Cardiac fibroblast (primary cell): ENCODE data around the gene PMF1.

Experiments used
- DNase-seq, 2 donors: peaks; one replicate each; pipeline versions ENCODE4 v3.0.0 to v3.0.0-alpha.2; 2010; ENCODE audit warnings: low read depth in 2 of 2
- H3K4me3 ChIP-seq, 2 donors: replicated peaks in 1 of 2; 1 replicate in 1 of 2; 2 replicates in 1 of 2; pipeline ENCODE4 v1.5.1; 2011; ENCODE audit warnings: low read depth in 2 of 2, low read length in 2 of 2, mild to moderate bottlenecking in 2 of 2, moderate library complexity in 1 of 2
- TF ChIP-seq, protein P1 (sequence below): IDR thresholded peaks from one replicate; pipeline ENCODE4 v1.5.1; 2011; ENCODE audit warnings: low read depth, mild to moderate bottlenecking, low read length, inconsistent platforms

Gene PMF1

DNA sequence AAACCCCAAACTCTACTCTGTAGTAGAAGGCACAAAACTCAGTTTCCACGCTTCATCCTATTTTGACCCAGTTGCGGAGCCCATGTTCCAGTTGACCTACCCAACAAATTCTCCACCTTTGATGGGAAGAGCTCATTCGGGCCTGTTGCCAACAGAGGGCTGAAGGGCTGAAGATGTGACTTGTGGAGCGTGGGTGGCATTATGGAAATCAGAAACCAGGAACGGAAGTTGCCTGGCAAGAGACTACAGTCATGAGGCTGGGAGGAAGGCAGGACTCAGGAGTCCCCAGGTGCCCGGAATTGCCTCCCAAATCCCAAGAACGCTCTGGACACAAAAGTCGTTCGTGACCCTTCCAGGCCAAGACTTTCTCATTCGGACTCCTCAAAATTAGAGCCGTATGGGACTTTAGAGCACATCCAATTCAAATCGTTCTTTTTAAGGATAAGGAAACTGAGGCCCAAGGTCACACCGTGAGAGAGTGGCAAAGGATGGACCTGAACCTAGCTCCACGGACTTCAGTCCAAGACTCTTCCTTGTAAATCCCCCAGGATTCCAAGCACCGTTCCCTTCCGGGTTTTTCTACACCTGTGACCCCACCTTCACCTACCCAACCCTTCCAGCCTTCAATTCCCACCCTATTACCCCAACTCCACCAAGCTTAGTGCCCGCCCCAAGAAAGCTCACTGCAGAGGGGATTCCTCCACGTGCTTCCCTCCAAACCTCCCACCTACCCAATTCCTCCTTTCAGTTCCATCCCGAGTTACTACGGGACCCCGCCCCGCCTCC lies 69.1 kb downstream of the PMF1 start:
- TF ChIP-seq, protein P1, sequence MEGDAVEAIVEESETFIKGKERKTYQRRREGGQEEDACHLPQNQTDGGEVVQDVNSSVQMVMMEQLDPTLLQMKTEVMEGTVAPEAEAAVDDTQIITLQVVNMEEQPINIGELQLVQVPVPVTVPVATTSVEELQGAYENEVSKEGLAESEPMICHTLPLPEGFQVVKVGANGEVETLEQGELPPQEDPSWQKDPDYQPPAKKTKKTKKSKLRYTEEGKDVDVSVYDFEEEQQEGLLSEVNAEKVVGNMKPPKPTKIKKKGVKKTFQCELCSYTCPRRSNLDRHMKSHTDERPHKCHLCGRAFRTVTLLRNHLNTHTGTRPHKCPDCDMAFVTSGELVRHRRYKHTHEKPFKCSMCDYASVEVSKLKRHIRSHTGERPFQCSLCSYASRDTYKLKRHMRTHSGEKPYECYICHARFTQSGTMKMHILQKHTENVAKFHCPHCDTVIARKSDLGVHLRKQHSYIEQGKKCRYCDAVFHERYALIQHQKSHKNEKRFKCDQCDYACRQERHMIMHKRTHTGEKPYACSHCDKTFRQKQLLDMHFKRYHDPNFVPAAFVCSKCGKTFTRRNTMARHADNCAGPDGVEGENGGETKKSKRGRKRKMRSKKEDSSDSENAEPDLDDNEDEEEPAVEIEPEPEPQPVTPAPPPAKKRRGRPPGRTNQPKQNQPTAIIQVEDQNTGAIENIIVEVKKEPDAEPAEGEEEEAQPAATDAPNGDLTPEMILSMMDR: no peak
- peak; percentile 25 to 28 for DNase-seq
- H3K4me3 ChIP-seq: peak overlapping the region; percentile 87 to 90

DNA sequence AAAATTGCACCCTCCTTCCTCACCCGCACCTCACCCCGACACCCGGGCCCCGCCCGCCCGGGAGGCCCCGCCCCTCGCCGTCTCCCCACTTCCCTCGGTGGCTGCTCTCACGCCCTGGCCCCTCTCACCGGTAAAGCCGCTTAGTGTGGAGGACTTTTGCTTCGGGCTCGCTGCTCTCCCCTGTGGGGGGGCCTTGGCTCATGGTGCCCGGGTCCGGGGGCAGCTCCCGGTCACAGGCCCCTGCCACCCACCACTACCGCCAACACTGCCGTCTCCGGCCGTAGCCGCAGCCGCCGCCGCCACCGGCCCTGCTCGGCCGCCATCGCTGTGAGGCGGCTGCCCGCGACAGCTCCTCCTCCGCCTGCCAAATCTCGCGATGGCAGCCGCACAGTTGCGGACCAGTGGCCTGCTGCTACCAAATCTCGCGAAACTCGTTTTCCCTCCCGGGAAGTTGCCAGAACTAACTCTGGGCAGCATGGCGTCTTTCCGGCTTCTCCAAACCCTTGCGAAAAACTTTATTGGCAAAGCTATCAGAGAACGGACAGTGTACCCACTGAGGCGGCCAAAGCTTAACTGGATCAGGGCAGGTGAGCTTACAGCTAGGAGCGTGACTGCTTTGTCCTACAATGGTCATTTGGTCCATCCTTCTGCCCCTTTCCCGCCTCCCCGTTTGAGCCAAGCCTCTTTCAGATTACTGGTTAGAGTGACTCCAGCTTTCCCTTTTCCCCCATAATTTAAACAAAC lies 69.8 kb downstream of the PMF1 start, which contains the start of gene SMG5:
SMG5 (minus strand) TSS at position 347 of the 744 bp plus-strand sequence; CDS start at position 202, 145 bp downstream.
- peak; percentile 99 for DNase-seq
- TF ChIP-seq, protein P1: no peak
- H3K4me3 ChIP-seq: peak within 1 kb of the TSS; percentile 87 to 90

DNA sequence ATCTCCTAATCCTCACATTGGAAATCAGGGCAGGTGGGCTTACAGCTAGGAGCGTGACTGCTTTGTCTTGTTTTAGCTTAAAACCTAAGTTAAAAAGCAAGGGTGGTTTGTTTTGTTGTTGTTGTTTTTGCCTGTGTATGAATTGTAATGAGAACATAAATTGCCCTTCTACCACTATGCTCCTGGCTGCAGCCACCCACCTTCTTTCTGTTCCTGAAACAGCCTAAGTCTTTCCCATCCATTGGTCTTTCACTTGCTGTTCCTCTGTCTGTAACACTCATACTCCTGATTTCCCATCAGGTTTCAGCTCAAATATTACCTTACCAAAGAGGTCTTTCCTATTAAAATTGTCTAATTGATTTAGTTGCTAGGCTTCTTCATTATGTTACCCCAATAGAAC lies 70.7 kb downstream of the PMF1 start:
- TF ChIP-seq, protein P1: no peak
- peak overlapping the region; percentile 87 to 90 for H3K4me3 ChIP-seq
- no peak for DNase-seq

DNA sequence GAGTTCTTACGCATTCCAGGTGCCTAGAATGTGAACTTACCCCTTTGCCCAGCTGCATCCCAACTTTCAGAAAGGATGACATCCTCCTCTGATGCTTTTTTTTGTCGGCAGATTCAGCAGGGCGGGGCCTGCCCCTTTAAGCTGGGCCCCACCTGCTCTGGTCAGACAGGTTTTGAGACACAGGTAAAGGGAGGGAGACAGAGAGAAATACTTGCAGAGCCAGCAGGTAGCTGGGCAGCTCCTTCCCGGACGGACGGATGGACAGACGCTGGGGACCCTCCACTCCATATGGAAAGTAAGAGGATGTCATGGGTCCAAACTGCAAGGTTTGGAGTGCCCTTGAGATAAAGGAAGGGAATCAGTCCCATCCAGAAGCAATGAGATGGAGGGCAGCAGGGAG lies 71.3 kb downstream of the PMF1 start, which contains the start of gene TMEM79:
TMEM79 (plus strand) TSS at position 214 of the 400 bp plus-strand sequence. CDS start 902 bp downstream, outside the sequence.
- peak within 1 kb of the TSS; percentile 87 to 90 for H3K4me3 ChIP-seq
- no peak for DNase-seq
- TF ChIP-seq, protein P1: no peak

DNA sequence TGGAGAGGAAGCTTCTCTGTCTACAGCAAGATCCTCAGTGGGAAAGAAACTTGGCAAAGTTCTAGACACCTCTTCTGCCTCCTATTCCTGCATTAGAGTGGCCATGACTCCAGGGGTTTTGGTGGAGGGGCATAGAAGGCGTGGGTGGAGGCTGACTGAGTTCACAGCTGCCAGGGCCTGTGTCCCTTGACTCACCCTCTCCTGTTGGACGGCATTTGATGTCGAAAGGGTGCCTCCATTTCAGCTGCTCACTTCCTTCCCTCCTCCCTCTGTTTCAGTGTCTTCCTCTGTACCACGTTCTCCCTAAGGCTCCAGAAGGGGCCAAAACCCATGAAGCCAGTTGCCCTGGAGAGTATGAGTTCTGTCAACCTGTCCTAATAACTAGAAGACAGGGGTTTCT lies 72.0 kb downstream of the PMF1 start:
- peak in 1 of 2 donors; percentile 17 for DNase-seq
- no peak overlapping the region for H3K4me3 ChIP-seq
- TF ChIP-seq, protein P1: no peak

DNA sequence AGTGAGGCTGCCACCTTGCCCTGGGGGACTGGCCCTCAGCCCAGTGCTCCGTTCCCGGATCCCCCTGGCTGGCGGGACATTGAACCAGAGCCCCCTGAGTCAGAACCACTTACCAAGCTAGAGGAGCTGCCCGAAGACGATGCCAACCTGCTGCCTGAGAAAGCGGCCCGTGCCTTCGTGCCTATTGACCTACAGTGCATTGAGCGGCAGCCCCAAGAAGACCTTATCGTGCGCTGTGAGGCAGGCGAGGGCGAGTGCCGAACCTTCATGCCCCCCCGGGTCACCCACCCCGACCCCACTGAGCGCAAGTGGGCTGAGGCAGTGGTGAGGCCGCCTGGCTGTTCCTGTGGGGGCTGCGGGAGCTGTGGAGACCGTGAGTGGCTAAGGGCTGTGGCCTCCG lies 72.6 kb downstream of the PMF1 start:
- TF ChIP-seq, protein P1: no peak
- no peak for DNase-seq
- no peak overlapping the region for H3K4me3 ChIP-seq
